H1 (cell line): ENCODE data around the gene MKLN1. TPM values are rescaled to one million over a fixed set of nuclear protein-coding genes. Genes with fewer than 3 reads are reported as not detected.

Experiments used
- BRCA1 ChIP-seq: IDR thresholded peaks from 2 replicates; pipeline ENCODE4 v1.6.1; 2012; ENCODE audit warnings: low read depth, low read length, improper control_type of control experiment
- CTBP2 ChIP-seq: IDR thresholded peaks from 2 replicates; pipeline ENCODE4 v1.7.0; 2011; ENCODE audit warnings: borderline replicate concordance, mild to moderate bottlenecking, moderate library complexity, mixed read lengths, low read length; ENCODE audit not compliant: insufficient read depth, insufficient read length
- CTCF ChIP-seq, 3 experiments: IDR thresholded peaks; 1 replicate in 2 of 3; 2 replicates in 1 of 3; pipeline versions ENCODE4 v1.5.1 to v1.6.1; 2011; ENCODE audit warnings: low read length in 3 of 3, mild to moderate bottlenecking in 3 of 3, inconsistent platforms in 2 of 3, low read depth in 1 of 3, moderate library complexity in 1 of 3; ENCODE audit not compliant: insufficient read depth in 1 of 3; ENCODE audit errors: control extremely low read depth in 1 of 3
- E2F6 ChIP-seq: IDR thresholded peaks from 2 replicates; pipeline ENCODE4 v1.6.1; 2012; ENCODE audit warnings: inconsistent platforms
- POLR2AphosphoS5 ChIP-seq: IDR thresholded peaks from 2 replicates; pipeline ENCODE4 v1.6.1; 2011; ENCODE audit warnings: low read depth, low read length
- RFX5 ChIP-seq: IDR thresholded peaks from 2 replicates; pipeline ENCODE4 v1.6.1; 2011; ENCODE audit warnings: low read depth, low read length, improper control_type of control experiment, borderline replicate concordance
- SIN3A ChIP-seq, 2 experiments: IDR thresholded peaks in 1 of 2; conservative IDR thresholded peaks in 1 of 2; 2 replicates each; pipeline ENCODE4 v1.6.1; 2011 to 2012; ENCODE audit warnings: low read length in 2 of 2, improper control_type of control experiment in 1 of 2, low read depth in 1 of 2, mild to moderate bottlenecking in 1 of 2
- SP4 ChIP-seq: IDR thresholded peaks from 2 replicates; pipeline ENCODE4 v1.6.1; 2012; ENCODE audit warnings: low read length, inconsistent platforms
- USF2 ChIP-seq: IDR thresholded peaks from 2 replicates; pipeline ENCODE4 v1.6.1; 2011; ENCODE audit warnings: low read length, improper control_type of control experiment
- polyA plus RNA-seq, 7 experiments: library from polyadenylated mRNA; depleted of rRNA in 3 of 7; stranded (reverse) in 5 of 7; unstranded in 2 of 7; fragments of >200 nt in 5 of 7; fragments of 200-250 nt in 2 of 7; gene quantifications; 1 replicate in 5 of 7; 2 replicates in 1 of 7; 4 replicates in 1 of 7; pipeline versions ENCODE4 v1.2.1 to v1.2.3, GENCODE V29; 2011 to 2013; ENCODE audit warnings: missing spikeins in 2 of 7, mixed read lengths in 2 of 7
- total RNA-seq: library from RNA; stranded (reverse); fragmentation: NEBNext Ultra II Directional; extraction: Animal tissue kit (Norgen Biotek cat#: 25700); gene quantifications from 2 replicates; pipeline ENCODE4 v1.2.1, GENCODE V29; 2021

MKLN1 gene
- total and polyA plus RNA-seq, 2 of the 8 experiments (the other 6 are each of a cell fraction or from before 2014, with no cell fraction given), result 22.3 to 50.9 TPM

GRCh38 chr7:131501422-131501821, 173.7 kb downstream of the MKLN1 start (continued):
- no peak for TF ChIP-seq CTCF (IDR thresholded peaks at IDR 0.05; ENCODE audit: control extremely low read depth in 1 of 3, insufficient read depth in 1 of 3, low read depth in 1 of 3, low read length in 3 of 3)
- no peak; the same call in 1 of the 2 replicates for TF ChIP-seq POLR2AphosphoS5
- no peak for TF ChIP-seq RFX5
- TF ChIP-seq E2F6, result no peak
- TF ChIP-seq BRCA1, result no peak
- TF ChIP-seq USF2, result no peak
- no peak for TF ChIP-seq CTBP2
- TF ChIP-seq SP4, result no peak
- no peak for TF ChIP-seq SIN3A (conservative IDR thresholded peaks at IDR 0.05 in 1 of 2, IDR thresholded peaks at IDR 0.05 in 1 of 2; ENCODE audit: low read depth in 1 of 2, low read length in 2 of 2)
